WTC11 (cell line): ENCODE measurements around the gene GNL1. TPM values are rescaled to one million over a fixed set of nuclear protein-coding genes. Genes with fewer than 3 reads are reported as not detected.
"Not testable (repeated sequence)": the region's sequence is repeated elsewhere in the genome, so short reads cannot be mapped to it uniquely, and the experiment has no call there.

Experiments used
- ATAC-seq: fragments of 200-7000 bp; cut with Tn5 transposase; 2 replicates; pipeline ENCODE4 v1.10.0; 2021; ENCODE audit warnings: mild to moderate bottlenecking, moderate library complexity
- CTCF ChIA-PET: fragments of 300-600 bp; sonication (Branson Sonifier 250); formaldehyde crosslinking; loops from one replicate; lab custom pipeline; 2021; ENCODE audit warnings: antibody characterized with exemption; lab: Charles Lee
- POLR2A ChIA-PET: fragments of 350-600 bp; sonication (Branson Sonifier 250); formaldehyde crosslinking; loops from one replicate; lab custom pipeline; 2021; ENCODE audit warnings: antibody characterized with exemption; lab: Charles Lee
- DNase-seq: peaks from one replicate; pipeline ENCODE4 v3.0.0; 2021; ENCODE audit warnings: low spot score
- H3K27ac Mint-ChIP-seq: 2 replicates; pipeline ENCODE4 v1.8.0; 2021; ENCODE audit warnings: mixed read lengths
- H3K27me3 Mint-ChIP-seq: 2 replicates; pipeline ENCODE4 v1.8.0; 2021; ENCODE audit warnings: low read depth, mild to moderate bottlenecking, moderate library complexity, mixed read lengths
- H3K36me3 Mint-ChIP-seq: 2 replicates; pipeline ENCODE4 v1.8.0; 2021; ENCODE audit warnings: mixed read lengths
- H3K4me1 Mint-ChIP-seq: 2 replicates; pipeline ENCODE4 v1.8.0; 2022; ENCODE audit warnings: mixed read lengths
- H3K4me3 Mint-ChIP-seq: 2 replicates; pipeline ENCODE4 v1.8.0; 2021; ENCODE audit warnings: mild to moderate bottlenecking, moderate library complexity, mixed read lengths
- H3K9me3 Mint-ChIP-seq: 2 replicates; pipeline ENCODE4 v1.8.0; 2021; ENCODE audit warnings: mixed read lengths
- CTCF ChIP-seq: fragments of 200-600 bp; IDR thresholded peaks from 2 replicates; pipeline ENCODE4 v1.8.0; 2022; ENCODE audit warnings: antibody characterized with exemption
- GABPB1 ChIP-seq: sonication (generic); formaldehyde crosslinking; IDR thresholded peaks from 2 replicates; pipeline ENCODE4 v1.8.1; 2023; ENCODE audit warnings: mild to moderate bottlenecking, missing genetic modification reagents
- GRHL2 ChIP-seq: fragments of 250-450 bp; sonication (Bioruptor Pico); IDR thresholded peaks from 2 replicates; pipeline ENCODE4 v1.8.0; 2022; ENCODE audit warnings: mild to moderate bottlenecking, moderate library complexity; ENCODE audit not compliant: insufficient replicate concordance, severe bottlenecking
- MLX ChIP-seq: sonication (generic); formaldehyde crosslinking; IDR thresholded peaks from 2 replicates; pipeline ENCODE4 v1.8.1; 2023; ENCODE audit warnings: mild to moderate bottlenecking, missing genetic modification reagents, moderate library complexity
- MYBL2 ChIP-seq: sonication (generic); formaldehyde crosslinking; IDR thresholded peaks from 2 replicates; pipeline ENCODE4 v1.8.1; 2023; ENCODE audit warnings: mild to moderate bottlenecking, moderate library complexity, missing genetic modification reagents
- NFATC4 ChIP-seq: fragments of 250-450 bp; sonication (Bioruptor Pico); IDR thresholded peaks from 2 replicates; pipeline ENCODE4 v1.9.0; 2021; ENCODE audit warnings: mild to moderate bottlenecking
- NFE2L1 ChIP-seq: sonication (generic); formaldehyde crosslinking; IDR thresholded peaks from 2 replicates; pipeline ENCODE4 v1.8.1; 2023; ENCODE audit warnings: missing genetic modification reagents
- SOX15 ChIP-seq: fragments of 250-450 bp; sonication (Bioruptor Pico); IDR thresholded peaks from 2 replicates; pipeline ENCODE4 v1.9.0; 2021; ENCODE audit warnings: mild to moderate bottlenecking
- SP1 ChIP-seq: sonication (generic); formaldehyde crosslinking; conservative IDR thresholded peaks from 2 replicates; pipeline ENCODE4 v1.8.1; 2022; ENCODE audit warnings: missing genetic modification reagents
- STAT6 ChIP-seq: sonication (generic); formaldehyde crosslinking; conservative IDR thresholded peaks from 2 replicates; pipeline ENCODE4 v1.8.1; 2023; ENCODE audit warnings: mild to moderate bottlenecking, low read depth, missing genetic modification reagents, moderate library complexity
- ZBTB43 ChIP-seq: sonication (generic); formaldehyde crosslinking; IDR thresholded peaks from 2 replicates; pipeline ENCODE4 v1.8.1; 2023; ENCODE audit warnings: mild to moderate bottlenecking, missing genetic modification reagents
- ZMAT4 ChIP-seq: fragments of 250-450 bp; sonication (Bioruptor Pico); IDR thresholded peaks from 2 replicates; pipeline ENCODE4 v1.9.0; 2021; ENCODE audit warnings: mild to moderate bottlenecking
- ZNF219 ChIP-seq: sonication (generic); formaldehyde crosslinking; IDR thresholded peaks from 2 replicates; pipeline ENCODE4 v1.8.0; 2023; ENCODE audit warnings: missing genetic modification reagents, mild to moderate bottlenecking, borderline replicate concordance
- ZNF317 ChIP-seq: sonication (generic); formaldehyde crosslinking; IDR thresholded peaks from 2 replicates; pipeline ENCODE4 v1.8.1; 2023; ENCODE audit warnings: low read depth, mild to moderate bottlenecking, moderate library complexity, missing genetic modification reagents, borderline replicate concordance
- ZNF532 ChIP-seq: fragments of 250-450 bp; sonication (Bioruptor Pico); IDR thresholded peaks from 2 replicates; pipeline ENCODE4 v1.9.0; 2021; ENCODE audit warnings: mild to moderate bottlenecking, borderline replicate concordance
- total RNA-seq: library from RNA; stranded (reverse); gene quantifications from 3 replicates; pipeline ENCODE4 v1.2.3, GENCODE V29; 2021

Gene GNL1
- total RNA-seq, 1 experiment from 2014 or later, result 85.7 TPM

GRCh38 chr6:30597315-30598144 lies 41.2 kb upstream of the GNL1 start:
- peak overlapping the region; percentile 93 for H3K27ac Mint-ChIP-seq
- TF ChIP-seq CTCF (peak; percentile 80), GABPB1 (CRISPR knock-in tag) (0 out of 2 replicates have a peak, but pooled peaks have one; percentile 16), ZMAT4 (CRISPR knock-in tag) (peak; percentile 6; the same call in 1 of the 2 replicates), ZNF532 (0 out of 2 replicates have a peak, but pooled peaks have one; percentile 7), NFATC4 (CRISPR knock-in tag) (0 out of 2 replicates have a peak, but pooled peaks have one; percentile 12)
- TF ChIP-seq, all 79 proteins: peak for 5; not testable (repeated sequence) for 74
- H3K36me3 Mint-ChIP-seq, result peaks cover 32% of the 10 kb centered on the region
- not testable (repeated sequence) for H3K9me3 Mint-ChIP-seq, H3K27me3 Mint-ChIP-seq, H3K4me1 Mint-ChIP-seq, H3K4me3 Mint-ChIP-seq
- DNase-seq (peak; percentile 92), ATAC-seq (peak; percentile 81)
- ChIA-PET POLR2A (interaction anchor here (0.6 to 4.8 kb wide), 5 partner anchors 9 to 112 kb away, joined by 3 to 33 read pairs (median 5); no protein-coding TSS in a partner anchor), CTCF (interaction anchor here (0.6 to 3.2 kb wide), 23 partner anchors 10 to 146 kb away, joined by 3 to 28 read pairs (median 5); partner anchors contain the start of genes ABCF1, DHX16 and PRR3)

GRCh38 chr6:30592287-30592686 lies 36.0 kb upstream of the GNL1 start:
- ChIA-PET CTCF (interaction anchor here (1.1 kb wide), 1 partner anchor 48 kb away, joined by 3 read pairs; no protein-coding TSS in a partner anchor), POLR2A (interaction anchor here (1.2 kb wide), 1 partner anchor 21 kb away, joined by 3 read pairs; no protein-coding TSS in a partner anchor)
- H3K4me3 Mint-ChIP-seq, result no peak overlapping the region
- H3K27me3 Mint-ChIP-seq, result no peaks in the 10 kb centered on the region
- H3K9me3 Mint-ChIP-seq, result no peaks in the 10 kb centered on the region
- ATAC-seq (no peak), DNase-seq (no peak)
- H3K27ac Mint-ChIP-seq, result 0 out of 2 replicates have a peak overlapping the region, but pooled peaks have one; percentile 17
- H3K4me1 Mint-ChIP-seq, result no peaks in the 10 kb centered on the region
- H3K36me3 Mint-ChIP-seq, result peaks cover 56% of the 10 kb centered on the region
- no peak for TF ChIP-seq STAT6 (CRISPR knock-in tag)
- no peak for TF ChIP-seq SP1 (CRISPR knock-in tag)
- no peak for TF ChIP-seq MYBL2 (CRISPR knock-in tag)
- no peak for TF ChIP-seq ZNF532
- TF ChIP-seq GRHL2 (CRISPR knock-in tag), result no peak
- no peak for TF ChIP-seq NFE2L1 (CRISPR knock-in tag)
- no peak for TF ChIP-seq MLX
- TF ChIP-seq SOX15 (CRISPR knock-in tag), result no peak
- TF ChIP-seq ZBTB43 (CRISPR knock-in tag), result no peak
- no peak for TF ChIP-seq ZNF317 (CRISPR knock-in tag)
- no peak for TF ChIP-seq ZNF219 (CRISPR knock-in tag)
